T-helper 2 cell treated with Interferon-gamma antibody and Interleukin-4, amounts not matched to agents 5 μg/mL and 100 μg/mL, for 36 hours (primary cell): ENCODE data around the gene WBP4.

ENCODE experiments used
- DNase-seq: peaks from one replicate; pipeline ENCODE4 v3.0.0; 2021; ENCODE audit warnings: low spot score
- H3K27ac Mint-ChIP-seq: one replicate; pipeline ENCODE4 v1.8.0; 2021; ENCODE audit warnings: mild to moderate bottlenecking, mixed read lengths
- H3K27me3 Mint-ChIP-seq: one replicate; pipeline ENCODE4 v1.8.0; 2021; ENCODE audit warnings: low read depth, mixed read lengths
- H3K36me3 Mint-ChIP-seq: one replicate; pipeline ENCODE4 v1.8.0; 2021; ENCODE audit warnings: low read depth, mixed read lengths
- H3K4me1 Mint-ChIP-seq: one replicate; pipeline ENCODE4 v1.8.0; 2021; ENCODE audit warnings: low read depth, mixed read lengths
- H3K4me3 Mint-ChIP-seq: one replicate; pipeline ENCODE4 v1.8.0; 2022; ENCODE audit warnings: mild to moderate bottlenecking, moderate library complexity, mixed read lengths
- H3K9me3 Mint-ChIP-seq: one replicate; pipeline ENCODE4 v1.8.0; 2021; ENCODE audit warnings: mixed read lengths

WBP4 gene

DNA sequence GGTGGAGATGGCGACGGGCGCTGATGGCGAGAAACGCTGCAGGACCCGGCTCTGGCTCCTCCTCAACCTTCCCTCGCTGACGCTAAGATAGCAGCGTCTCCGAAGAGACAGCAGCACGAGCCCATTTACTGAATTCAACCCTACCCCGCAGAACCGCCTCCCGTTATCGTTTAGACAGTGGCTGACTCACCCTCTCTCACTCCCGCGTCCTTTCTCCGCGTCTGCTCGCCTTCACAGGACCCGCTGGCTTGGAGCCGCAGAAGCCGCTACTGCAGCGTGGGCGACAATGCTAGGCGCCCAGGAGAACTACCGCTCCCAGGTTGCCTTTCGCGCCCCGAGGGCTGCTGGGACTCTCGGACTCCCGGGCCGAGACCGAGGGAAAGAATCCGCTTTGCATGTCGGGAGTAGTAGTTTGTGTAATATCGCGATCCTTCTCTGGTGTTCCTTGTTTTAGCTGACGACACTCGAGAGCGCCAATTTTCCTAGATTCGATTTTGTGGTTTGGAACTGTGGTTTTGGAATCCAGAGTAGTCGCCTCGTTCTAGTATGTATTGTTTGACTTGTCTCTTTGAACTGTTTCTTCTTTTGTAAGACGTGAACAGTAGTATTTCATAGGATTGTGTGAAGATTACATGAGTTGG, 71.3 kb downstream of the WBP4 start, which contains the start of gene KBTBD6:
Gene KBTBD6 (minus strand): TSS at position 291 of the 641 bp plus-strand sequence. CDS start 291 bp downstream, outside the sequence.
- H3K36me3 Mint-ChIP-seq, result peaks cover 10% of the 10 kb centered on the region
- peak; percentile 98 for DNase-seq
- peak within 1 kb of the TSS; percentile 96 for H3K4me3 Mint-ChIP-seq
- H3K4me1 Mint-ChIP-seq, result peaks cover 35% of the 10 kb centered on the region
- H3K27ac Mint-ChIP-seq, result peak within 1 kb of the TSS; percentile 95
- H3K9me3 Mint-ChIP-seq, result no peaks in the 10 kb centered on the region
- no peaks in the 10 kb centered on the region for H3K27me3 Mint-ChIP-seq
